Spleen (tissue), 11 donors: ENCODE data around the gene DNM3. TPM values are rescaled to one million over a fixed set of nuclear protein-coding genes. Genes with fewer than 3 reads are reported as not detected.

ENCODE experiments used
- DNase-seq: peaks from one replicate; pipeline ENCODE4 v3.0.0-alpha.2; 2020
- H3K27ac ChIP-seq, 8 donors: fragments of 200-600 bp; sonication (generic) in 7 of 8; 1 replicate in 4 of 8; 2 replicates in 4 of 8; pipeline versions ENCODE4 v1.5.0 to v1.8.0; 2016 to 2021; ENCODE audit warnings: inconsistent platforms in 4 of 8, mild to moderate bottlenecking in 4 of 8, moderate library complexity in 1 of 8
- H3K27me3 ChIP-seq, 7 donors: fragments of 200-600 bp; sonication (generic) in 6 of 7; replicated peaks in 1 of 7; 1 replicate in 4 of 7; 2 replicates in 3 of 7; pipeline versions ENCODE4 v1.5.0 to v1.8.0; 2016 to 2021; ENCODE audit warnings: inconsistent platforms in 3 of 7, mild to moderate bottlenecking in 1 of 7
- H3K36me3 ChIP-seq, 6 donors: fragments of 200-600 bp; sonication (generic) in 5 of 6; 1 replicate in 4 of 6; 2 replicates in 2 of 6; pipeline versions ENCODE4 v1.5.0 to v1.8.0; 2016 to 2021; ENCODE audit warnings: inconsistent platforms in 2 of 6
- H3K4me1 ChIP-seq, 6 donors: fragments of 200-600 bp; sonication (generic) in 5 of 6; 1 replicate in 3 of 6; 2 replicates in 3 of 6; pipeline versions ENCODE4 v1.5.0 to v1.8.0; 2016 to 2021; ENCODE audit warnings: inconsistent platforms in 3 of 6
- H3K4me3 ChIP-seq, 8 donors: fragments of 200-600 bp; sonication (generic) in 7 of 8; 1 replicate in 4 of 8; 2 replicates in 4 of 8; pipeline versions ENCODE4 v1.5.0 to v1.8.0; 2016 to 2021; ENCODE audit warnings: inconsistent platforms in 4 of 8, mild to moderate bottlenecking in 4 of 8, moderate library complexity in 2 of 8
- H3K9me3 ChIP-seq, 8 donors: fragments of 200-600 bp; sonication (generic) in 7 of 8; 1 replicate in 4 of 8; 2 replicates in 4 of 8; pipeline versions ENCODE4 v1.5.0 to v1.8.0; 2016 to 2021; ENCODE audit warnings: inconsistent platforms in 4 of 8
- POLR2A ChIP-seq, 3 donors: fragments of 450-650 bp; IDR thresholded peaks; one replicate each; pipeline ENCODE4 v1.5.1; 2017; ENCODE audit warnings: antibody characterized with exemption in 3 of 3, mild to moderate bottlenecking in 1 of 3
- POLR2AphosphoS5 ChIP-seq, 3 donors: sonication (generic); formaldehyde crosslinking; IDR thresholded peaks; one replicate each; pipeline ENCODE4 v1.5.1; 2017; ENCODE audit warnings: antibody characterized with exemption in 3 of 3
- WGBS, 5 donors: extraction: QIAGEN DNeasy Blood & Tissue Kit in 3 of 5; methylation state at CpG; one replicate each; pipeline versions ENCODE4 v1.1.5 to v1.1.7; 2013 to 2018; 5-methylcytosine and 5-hydroxymethylcytosine counted together
- intact Hi-C: fragments of 100-400 bp; cut with DNase I; formaldehyde crosslinking; loops from one replicate; pipeline ENCODE4 v1.15.0; 2023; ENCODE audit warnings: low total_unique reads
- polyA plus RNA-seq, 3 donors: library from polyadenylated mRNA; stranded (reverse); fragments of 200-250 nt; gene quantifications; one replicate each; pipeline ENCODE4 v1.2.1, GENCODE V29; 2013
- total RNA-seq, 7 donors: library from RNA; depleted of rRNA in 3 of 7; stranded (reverse); fragments of >200 nt in 3 of 7; fragmentation: NEBNext Ultra II Directional in 4 of 7; extraction: Animal tissue kit (Norgen Biotek cat#: 25700) in 4 of 7; gene quantifications; one replicate each; pipeline versions ENCODE4 v1.1.0 to v1.2.1, GENCODE V29; 2016 to 2021
- TF ChIP-seq, protein P1 (sequence below), 11 experiments: fragments of 200-600 bp in 7 of 11; fragments of 450-650 bp in 4 of 11; sonication (generic) in 4 of 11; IDR thresholded peaks in 8 of 11; conservative IDR thresholded peaks in 3 of 11; 1 replicate in 7 of 11; 2 replicates in 4 of 11; pipeline versions ENCODE4 v1.4.0 to v1.8.0; 2016 to 2021; ENCODE audit warnings: antibody characterized with exemption in 11 of 11, inconsistent platforms in 4 of 11, mild to moderate bottlenecking in 1 of 11
- donor health status: healthy with polysubstance abuse.
- donor health status: DM: no; HTN: no; CAD: no; lungs with moderate emphysema.
- donor health status: DM: no; HTN: no; CAD: no.
- donor health status: Bipolar disorder and iron deficiency.
- donor health status: healthy.
- donor health status: DM: no; HTN: no; CAD: no.
- donor health status: DM: yes; HTN: yes; CAD: no.

Gene DNM3
- total and polyA plus RNA-seq, 10 donors = 0.61 to 10.2 (median 4.9) TPM

DNA sequence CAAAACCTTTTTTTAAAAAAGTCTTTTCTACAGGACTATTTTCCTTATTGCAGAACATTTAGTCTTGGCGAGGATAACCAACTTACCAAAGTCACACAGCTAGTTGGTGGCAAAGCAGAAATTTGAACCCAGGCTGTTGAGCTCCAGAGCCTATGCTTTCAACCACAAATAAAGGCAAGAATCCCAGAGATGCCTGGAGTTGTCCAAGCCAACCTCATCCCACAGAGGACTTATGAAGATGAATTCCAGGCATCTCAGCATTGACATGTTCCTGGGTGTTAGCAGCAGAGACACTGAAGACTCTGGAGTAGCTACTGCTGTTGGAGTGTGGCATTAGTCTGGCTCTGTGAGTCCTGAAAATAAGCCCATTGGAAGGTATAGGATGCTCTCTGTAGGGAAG is 291.5 kb downstream of the DNM3 start:
- H3K4me1 ChIP-seq = peaks cover 0 to 14% (median 0%) of the 10 kb centered on the region in 6 donors
- no peak for TF ChIP-seq POLR2AphosphoS5 (IDR thresholded peaks at IDR 0.05)
- no peak for TF ChIP-seq POLR2A (IDR thresholded peaks at IDR 0.05)
- TF ChIP-seq, protein P1, sequence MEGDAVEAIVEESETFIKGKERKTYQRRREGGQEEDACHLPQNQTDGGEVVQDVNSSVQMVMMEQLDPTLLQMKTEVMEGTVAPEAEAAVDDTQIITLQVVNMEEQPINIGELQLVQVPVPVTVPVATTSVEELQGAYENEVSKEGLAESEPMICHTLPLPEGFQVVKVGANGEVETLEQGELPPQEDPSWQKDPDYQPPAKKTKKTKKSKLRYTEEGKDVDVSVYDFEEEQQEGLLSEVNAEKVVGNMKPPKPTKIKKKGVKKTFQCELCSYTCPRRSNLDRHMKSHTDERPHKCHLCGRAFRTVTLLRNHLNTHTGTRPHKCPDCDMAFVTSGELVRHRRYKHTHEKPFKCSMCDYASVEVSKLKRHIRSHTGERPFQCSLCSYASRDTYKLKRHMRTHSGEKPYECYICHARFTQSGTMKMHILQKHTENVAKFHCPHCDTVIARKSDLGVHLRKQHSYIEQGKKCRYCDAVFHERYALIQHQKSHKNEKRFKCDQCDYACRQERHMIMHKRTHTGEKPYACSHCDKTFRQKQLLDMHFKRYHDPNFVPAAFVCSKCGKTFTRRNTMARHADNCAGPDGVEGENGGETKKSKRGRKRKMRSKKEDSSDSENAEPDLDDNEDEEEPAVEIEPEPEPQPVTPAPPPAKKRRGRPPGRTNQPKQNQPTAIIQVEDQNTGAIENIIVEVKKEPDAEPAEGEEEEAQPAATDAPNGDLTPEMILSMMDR (IDR thresholded peaks at IDR 0.05 in 8 of 11, conservative IDR thresholded peaks at IDR 0.05 in 3 of 11) = no peak
- H3K36me3 ChIP-seq = no peaks in the 10 kb centered on the region
- no peak for DNase-seq
- no peak overlapping the region for H3K27ac ChIP-seq
- H3K9me3 ChIP-seq = no peaks in the 10 kb centered on the region
- H3K27me3 ChIP-seq = no peaks in the 10 kb centered on the region
- no peak overlapping the region for H3K4me3 ChIP-seq
- 86 to 100% (median 95%) methylated on average over 1 of the region's 1 CpG for WGBS, 5 donors
- intact Hi-C loops = no loop called here

DNA sequence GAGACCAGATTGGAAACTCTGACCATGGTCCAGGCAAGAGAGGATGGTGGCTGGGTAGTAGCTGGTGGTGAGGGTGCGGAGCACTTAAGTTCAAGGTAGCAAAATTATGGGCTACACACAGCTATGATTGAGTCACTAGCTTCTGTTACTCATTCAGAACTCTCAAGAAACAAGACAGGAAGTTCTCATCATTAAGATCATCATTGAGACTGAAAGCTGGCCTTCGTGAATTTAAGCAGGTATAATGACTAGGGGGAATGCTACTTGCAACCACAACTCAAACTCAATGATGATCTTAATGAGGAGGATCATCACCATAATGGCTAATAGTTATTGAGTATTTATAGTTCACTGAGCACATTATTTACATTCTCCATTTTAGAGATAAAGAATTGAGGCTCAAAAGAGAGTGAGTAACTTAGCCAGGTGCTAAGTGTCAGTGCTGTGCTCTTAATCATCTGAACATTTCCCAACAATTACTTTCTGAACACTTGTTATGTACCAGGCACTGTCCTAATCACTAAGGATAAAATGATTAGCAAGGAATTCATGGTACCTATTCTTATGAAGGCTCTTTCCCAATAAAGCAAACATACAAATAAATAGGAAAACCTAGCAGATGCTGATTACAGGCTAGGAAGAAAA is 292.9 kb downstream of the DNM3 start:
- WGBS, 5 donors = 73 to 94% (median 80%) methylated on average over 2 of the region's 2 CpGs
- intact Hi-C loops = no loop called here

DNA sequence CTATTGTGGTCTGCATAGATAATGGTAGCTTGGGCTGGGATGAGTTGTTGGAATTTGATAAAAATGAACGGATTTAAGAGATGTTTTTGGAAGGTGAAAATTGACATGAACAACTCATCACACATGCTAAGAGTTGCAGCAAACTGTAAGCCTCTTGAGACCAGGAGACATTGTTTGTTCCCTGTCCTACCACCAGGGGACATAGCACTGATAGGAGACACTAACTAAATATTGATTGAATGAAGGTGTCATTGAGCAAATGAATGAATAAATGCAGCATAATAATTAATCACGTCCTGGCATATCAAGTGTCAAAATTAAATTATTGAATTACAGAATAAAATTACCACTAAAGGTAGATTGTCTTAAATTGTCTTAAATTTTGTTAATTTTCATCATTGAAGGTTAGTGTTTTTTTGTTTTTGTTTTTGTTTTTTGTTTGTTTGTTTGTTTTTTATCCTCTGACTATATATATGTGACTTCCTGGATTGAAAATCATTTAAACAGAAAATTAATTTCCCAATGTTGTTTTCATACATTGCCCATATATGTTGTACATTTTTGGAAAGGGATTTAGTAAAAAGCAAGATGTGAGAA is 293.9 kb downstream of the DNM3 start:
- H3K27me3 ChIP-seq = no peaks in the 10 kb centered on the region
- no peaks in the 10 kb centered on the region for H3K36me3 ChIP-seq
- H3K4me1 ChIP-seq = peaks cover 0 to 25% (median 2%) of the 10 kb centered on the region in 6 donors
- H3K27ac ChIP-seq = peak overlapping the region in 4 of 8 donors; percentile 27 to 94 (median 48)
- 68 to 88% (median 86%) methylated on average over 2 of the region's 2 CpGs for WGBS, 5 donors
- intact Hi-C loops = no loop called here
- no peak for DNase-seq
- no peak overlapping the region for H3K4me3 ChIP-seq
- H3K9me3 ChIP-seq = no peaks in the 10 kb centered on the region
- TF ChIP-seq POLR2A (IDR thresholded peaks at IDR 0.05) = no peak
- TF ChIP-seq, protein P1 (IDR thresholded peaks at IDR 0.05 in 8 of 11, conservative IDR thresholded peaks at IDR 0.05 in 3 of 11) = peak in 10 of 11 experiments; percentile 24 to 69 (median 52)
- no peak for TF ChIP-seq POLR2AphosphoS5 (IDR thresholded peaks at IDR 0.05)

More for the DNA sequence above, 292.9 kb downstream of the DNM3 start:
- no peak overlapping the region for H3K4me3 ChIP-seq
- H3K9me3 ChIP-seq = no peaks in the 10 kb centered on the region
- no peak for TF ChIP-seq POLR2A (IDR thresholded peaks at IDR 0.05)
- TF ChIP-seq, protein P1 (IDR thresholded peaks at IDR 0.05 in 8 of 11, conservative IDR thresholded peaks at IDR 0.05 in 3 of 11) = no peak
- TF ChIP-seq POLR2AphosphoS5 (IDR thresholded peaks at IDR 0.05) = no peak
- H3K27ac ChIP-seq = no peak overlapping the region
- DNase-seq = no peak
- H3K36me3 ChIP-seq = no peaks in the 10 kb centered on the region
- no peaks in the 10 kb centered on the region for H3K27me3 ChIP-seq
- H3K4me1 ChIP-seq = peaks cover 0 to 25% (median 2%) of the 10 kb centered on the region in 6 donors

DNA sequence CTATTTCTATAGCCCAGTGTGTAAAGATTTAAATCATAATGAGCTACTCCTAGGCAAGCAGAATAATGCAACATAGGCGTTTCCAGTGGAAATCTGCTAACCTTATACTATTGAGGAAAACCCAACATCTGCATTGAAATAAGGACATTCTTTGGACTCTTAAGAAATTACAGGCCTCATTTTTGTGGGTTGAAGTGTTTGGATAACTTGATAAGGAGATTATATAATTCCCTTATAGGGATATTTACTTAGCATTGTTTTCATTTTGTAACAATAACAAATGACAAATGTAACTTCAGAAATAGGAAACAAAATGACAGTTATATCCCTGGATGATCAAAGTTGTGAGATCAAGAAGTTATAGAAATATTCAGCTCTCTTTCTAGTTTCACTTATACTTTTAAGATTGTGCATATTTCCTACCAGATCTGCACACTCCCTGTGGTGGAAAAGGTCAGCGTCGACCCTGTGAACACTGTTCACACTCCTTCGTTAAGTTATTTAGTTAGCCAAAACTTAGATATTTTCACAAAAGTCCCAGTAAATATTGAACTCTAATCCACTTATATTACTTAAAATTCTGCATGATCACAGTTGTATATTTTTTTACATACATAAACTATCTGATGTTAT is 294.8 kb downstream of the DNM3 start:
- intact Hi-C loops = no loop called here
- Histone ChIP-seq H3K4me3 (no peak overlapping the region), H3K36me3 (no peaks in the 10 kb centered on the region), H3K4me1 (peaks cover 0 to 25% (median 2%) of the 10 kb centered on the region in 6 donors), H3K27ac (peak overlapping the region in 6 of 8 donors; percentile 27 to 94 (median 52)), H3K9me3 (no peaks in the 10 kb centered on the region), H3K27me3 (no peaks in the 10 kb centered on the region)
- 71 to 84% (median 78%) methylated on average over 4 of the region's 4 CpGs for WGBS, 5 donors
- DNase-seq = no peak
- no peak for TF ChIP-seq POLR2AphosphoS5 (IDR thresholded peaks at IDR 0.05)
- TF ChIP-seq, protein P1 (IDR thresholded peaks at IDR 0.05 in 8 of 11, conservative IDR thresholded peaks at IDR 0.05 in 3 of 11) = no peak
- no peak for TF ChIP-seq POLR2A (IDR thresholded peaks at IDR 0.05)
